ENCODE results near the gene CAPZB. TPM values are rescaled to one million over a fixed set of nuclear protein-coding genes. Genes with fewer than 3 reads are reported as not detected.

Gene CAPZB
- total RNA-seq (2021), result 343 and 348 TPM in 2 replicates
- long read RNA-seq, transcript CAPZB-204 (8 exons, 1,568 nt), result minor isoform, 17 of 1,107 reads
- long read RNA-seq, transcript CAPZB-205 (9 exons, 1,462 nt), result minor isoform, 9 of 1,107 reads
- long read RNA-seq, transcript CAPZB-201 (9 exons, 858 nt), result major isoform, 1,054 of 1,107 reads
- long read RNA-seq, partial matches to known transcripts, result 9 of 1,107 reads
- long read RNA-seq, other reads (novel, unspliced or antisense), result 16 of 1,107 reads

DNA sequence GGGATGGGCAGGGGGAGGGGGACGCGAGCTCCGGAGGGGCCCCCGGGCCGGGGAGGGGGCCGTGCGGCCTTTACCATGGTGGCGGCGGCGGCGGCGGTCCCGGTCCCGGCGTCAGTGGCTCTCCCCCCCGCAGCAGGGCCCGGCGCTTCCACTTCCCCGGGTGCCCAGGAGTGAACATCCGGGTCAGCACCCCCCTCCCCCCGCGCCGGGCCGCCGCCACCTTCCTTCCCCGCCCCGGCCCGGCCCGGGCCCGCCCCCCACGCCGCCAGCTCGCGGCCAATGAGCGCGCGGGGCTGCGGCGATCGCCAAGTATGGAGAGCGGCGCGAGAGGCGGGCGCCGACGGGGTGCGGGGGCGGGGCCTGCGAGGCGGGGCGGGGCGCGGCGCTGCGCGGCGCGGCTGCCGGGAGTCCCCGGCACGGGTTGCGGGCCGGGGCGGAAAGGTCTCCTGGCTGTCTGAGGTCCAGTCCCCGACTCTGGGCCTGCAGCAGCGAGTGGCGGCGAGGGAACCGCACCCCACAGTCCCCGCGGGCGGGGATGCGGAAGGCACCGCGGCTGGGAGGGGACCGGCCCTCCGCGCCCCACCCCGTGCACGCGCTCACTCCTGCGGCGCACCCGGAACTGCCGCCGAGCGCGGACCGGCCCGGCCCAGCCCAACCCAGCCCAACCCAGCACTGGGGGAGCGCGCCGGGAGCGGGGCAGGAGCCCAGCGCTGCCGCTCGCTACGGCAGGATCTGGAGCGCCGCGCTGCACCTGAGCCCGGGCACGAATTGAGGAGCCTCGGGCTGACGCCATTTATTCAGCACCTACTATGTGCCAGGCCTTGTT lies at the start of gene CAPZB:
Gene CAPZB (minus strand): TSS at position 178 of the 826 bp plus-strand sequence. CDS start 101 bp downstream, at position 77.
- peaks cover 29% of the 10 kb centered on the region for H3K4me1 ChIP-seq (ENCODE audit: insufficient read depth, low read length)
- H3T11ph ChIP-seq (ENCODE audit: low read length), result no peak within 1 kb of the TSS
- H3K14ac ChIP-seq (ENCODE audit: insufficient read depth, low read length), result peak within 1 kb of the TSS; percentile 99
- peaks cover 37% of the 10 kb centered on the region for H3K79me2 ChIP-seq (ENCODE audit: insufficient read depth, low read length)
- H3K27me3 Mint-ChIP-seq (ENCODE audit: low read depth), result no peaks in the 10 kb centered on the region
- H3K4me2 ChIP-seq (ENCODE audit: insufficient read depth, insufficient read length, low read length), result peak within 1 kb of the TSS; percentile 41
- peak within 1 kb of the TSS; percentile 66 for H2BK5ac ChIP-seq (ENCODE audit: insufficient read length, low read length)
- no peaks in the 10 kb centered on the region for H3K27me3 ChIP-seq (ENCODE audit: insufficient read depth, low read length)
- DNase-seq, result peak; percentile 91
- peak within 1 kb of the TSS; percentile 84 for H2BK12ac ChIP-seq (ENCODE audit: insufficient read length, low read depth, low read length)
- TF ChIP-seq, protein P1, sequence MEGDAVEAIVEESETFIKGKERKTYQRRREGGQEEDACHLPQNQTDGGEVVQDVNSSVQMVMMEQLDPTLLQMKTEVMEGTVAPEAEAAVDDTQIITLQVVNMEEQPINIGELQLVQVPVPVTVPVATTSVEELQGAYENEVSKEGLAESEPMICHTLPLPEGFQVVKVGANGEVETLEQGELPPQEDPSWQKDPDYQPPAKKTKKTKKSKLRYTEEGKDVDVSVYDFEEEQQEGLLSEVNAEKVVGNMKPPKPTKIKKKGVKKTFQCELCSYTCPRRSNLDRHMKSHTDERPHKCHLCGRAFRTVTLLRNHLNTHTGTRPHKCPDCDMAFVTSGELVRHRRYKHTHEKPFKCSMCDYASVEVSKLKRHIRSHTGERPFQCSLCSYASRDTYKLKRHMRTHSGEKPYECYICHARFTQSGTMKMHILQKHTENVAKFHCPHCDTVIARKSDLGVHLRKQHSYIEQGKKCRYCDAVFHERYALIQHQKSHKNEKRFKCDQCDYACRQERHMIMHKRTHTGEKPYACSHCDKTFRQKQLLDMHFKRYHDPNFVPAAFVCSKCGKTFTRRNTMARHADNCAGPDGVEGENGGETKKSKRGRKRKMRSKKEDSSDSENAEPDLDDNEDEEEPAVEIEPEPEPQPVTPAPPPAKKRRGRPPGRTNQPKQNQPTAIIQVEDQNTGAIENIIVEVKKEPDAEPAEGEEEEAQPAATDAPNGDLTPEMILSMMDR (conservative IDR thresholded peaks at IDR 0.05), result no peak
- H3K9ac ChIP-seq (ENCODE audit: extremely low read depth, insufficient read length, low read length), result peak within 1 kb of the TSS; percentile 89
- H3K23ac ChIP-seq (ENCODE audit: insufficient read length, low read depth, low read length), result no peak within 1 kb of the TSS
- H3K27ac Mint-ChIP-seq, result peak within 1 kb of the TSS; percentile 93 to 99 (median 95)
- H4K91ac ChIP-seq (ENCODE audit: insufficient read length, low read depth, low read length), result no peak within 1 kb of the TSS
- no peak within 1 kb of the TSS for H4K8ac ChIP-seq (replicated peaks; ENCODE audit: insufficient read length, low read depth, low read length)
- peak within 1 kb of the TSS; percentile 66; the same call in 1 of the 2 replicates for H3K4ac ChIP-seq (ENCODE audit: low read depth, low read length)
- H3K56ac ChIP-seq (ENCODE audit: insufficient read length, low read depth, low read length), result no peak within 1 kb of the TSS
- no peak within 1 kb of the TSS for H2BK20ac ChIP-seq (ENCODE audit: low read depth, low read length, poor library complexity, severe bottlenecking)
- H4K20me1 ChIP-seq (ENCODE audit: control insufficient read depth, insufficient read depth, insufficient read length), result no peaks in the 10 kb centered on the region
- H3K23me2 ChIP-seq (ENCODE audit: insufficient read length, low read depth, low read length, poor library complexity, severe bottlenecking), result peaks cover 8% of the 10 kb centered on the region
- H2AK5ac ChIP-seq (ENCODE audit: insufficient read length, low read length), result no peak within 1 kb of the TSS
- H3K9me3 Mint-ChIP-seq, result no peaks in the 10 kb centered on the region
- H2BK15ac ChIP-seq (ENCODE audit: low read depth, low read length), result no peak within 1 kb of the TSS
- no peak within 1 kb of the TSS for H2AFZ ChIP-seq (ENCODE audit: low read length)
- H4K5ac ChIP-seq (ENCODE audit: insufficient read length, low read depth, low read length), result no peak within 1 kb of the TSS
- H2BK120ac ChIP-seq (ENCODE audit: low read depth, low read length, poor library complexity, severe bottlenecking), result no peak within 1 kb of the TSS
- H3K27ac ChIP-seq (ENCODE audit: insufficient read length, low read depth, low read length), result peak within 1 kb of the TSS; percentile 22
- no CpG with 5 or more reads among the region's 106 CpGs for WGBS (ENCODE audit: extremely low coverage, insufficient read length, low lambda C conversion rate)
- H3K4me1 Mint-ChIP-seq, result peaks cover 44 to 51% of the 10 kb centered on the region in 2 experiments
- H3K4me3 Mint-ChIP-seq, result peak within 1 kb of the TSS; percentile 95
- peaks cover 11 to 17% (median 14%) of the 10 kb centered on the region in 3 experiments for H3K36me3 Mint-ChIP-seq (ENCODE audit: insufficient read depth in 1 of 3, low read depth in 3 of 3)
- H3K9me3 ChIP-seq (ENCODE audit: control insufficient read depth, low read depth, low read length), result no peaks in the 10 kb centered on the region
- H3K79me1 ChIP-seq (ENCODE audit: insufficient read depth, low read depth, low read length, poor library complexity, severe bottlenecking), result peaks cover 12% of the 10 kb centered on the region
- H3K18ac ChIP-seq (ENCODE audit: insufficient read length, low read depth, low read length), result peak within 1 kb of the TSS; percentile 99

All from H9 (cell line).